ENCODE measurements around the gene EDAR. TPM values are rescaled to one million over a fixed set of nuclear protein-coding genes. Genes with fewer than 3 reads are reported as not detected.

Gene EDAR
- total RNA-seq, 2 donors from 2014 or later, result not detected

DNA sequence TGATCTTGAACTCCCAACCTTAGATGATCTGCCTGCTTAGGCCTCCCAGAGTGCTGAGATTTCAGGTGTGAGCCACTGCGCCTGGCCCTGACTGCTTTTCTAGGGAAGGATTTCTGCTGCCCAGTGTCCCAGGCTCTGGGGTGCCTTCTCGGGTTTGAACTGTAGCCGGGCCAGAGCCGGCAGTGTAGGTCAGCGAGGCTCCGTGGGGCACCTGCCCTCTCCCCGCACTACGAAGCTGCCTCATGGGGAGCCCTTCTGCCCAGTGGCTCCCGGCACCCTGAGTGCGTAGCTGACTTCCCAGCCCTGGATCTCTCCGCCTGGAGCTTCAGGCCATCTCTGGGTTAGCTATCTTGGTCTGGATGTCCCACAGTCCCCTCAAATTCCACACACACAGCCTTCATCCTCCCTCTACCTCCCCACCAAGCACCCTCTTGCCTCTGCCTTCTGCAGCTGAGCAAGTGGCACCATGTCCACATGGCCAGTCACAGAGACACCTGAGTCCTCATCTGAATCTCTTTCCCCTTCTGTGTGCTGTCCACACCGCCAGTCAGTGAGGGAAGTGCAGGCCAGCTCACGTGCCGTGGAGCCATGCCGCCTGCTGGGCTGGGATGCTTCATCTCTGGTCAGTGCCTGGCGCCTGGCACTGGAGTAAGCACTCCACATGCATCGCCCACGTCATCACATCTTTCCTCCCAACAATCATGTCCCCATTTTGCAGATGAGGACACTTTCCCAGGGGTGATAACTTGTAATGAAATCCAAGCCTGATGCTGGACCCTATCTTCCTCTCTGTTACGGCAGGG is 69.2 kb downstream of the EDAR start:
- H3K4me3 ChIP-seq (ENCODE audit: low read length), result no peak overlapping the region
- H3K27ac ChIP-seq (ENCODE audit: low read depth, low read length), result no peak overlapping the region
- no peaks in the 10 kb centered on the region for H3K27me3 Mint-ChIP-seq (ENCODE audit: insufficient read depth)
- no peak overlapping the region for H3K27ac Mint-ChIP-seq
- H3K9ac ChIP-seq (ENCODE audit: extremely low read depth, low read length, poor library complexity, severe bottlenecking), result no peak overlapping the region
- no peaks in the 10 kb centered on the region for H3K27me3 ChIP-seq (ENCODE audit: control insufficient read depth, insufficient read depth, low read length, poor library complexity, severe bottlenecking)
- 94 to 99% methylated on average over 16 to 19 of the region's 19 CpGs for WGBS, 2 experiments (ENCODE audit: insufficient coverage in 1 of 2, insufficient read length in 1 of 2)
- no peaks in the 10 kb centered on the region for H3K36me3 Mint-ChIP-seq (ENCODE audit: low read depth)
- H3K9me3 ChIP-seq (ENCODE audit: control insufficient read depth, low read length), result no peaks in the 10 kb centered on the region
- H3K36me3 ChIP-seq (ENCODE audit: control insufficient read depth, insufficient read depth, low read length), result no peaks in the 10 kb centered on the region
- DNase-seq, result peak; percentile 31
- no peaks in the 10 kb centered on the region for H3K4me1 Mint-ChIP-seq
- H3K4me1 ChIP-seq (ENCODE audit: control insufficient read depth, insufficient read depth, low read length), result no peaks in the 10 kb centered on the region
- H3K4me3 Mint-ChIP-seq, result no peak overlapping the region
- H3K9me3 Mint-ChIP-seq, result no peaks in the 10 kb centered on the region
- TF ChIP-seq, protein P1, sequence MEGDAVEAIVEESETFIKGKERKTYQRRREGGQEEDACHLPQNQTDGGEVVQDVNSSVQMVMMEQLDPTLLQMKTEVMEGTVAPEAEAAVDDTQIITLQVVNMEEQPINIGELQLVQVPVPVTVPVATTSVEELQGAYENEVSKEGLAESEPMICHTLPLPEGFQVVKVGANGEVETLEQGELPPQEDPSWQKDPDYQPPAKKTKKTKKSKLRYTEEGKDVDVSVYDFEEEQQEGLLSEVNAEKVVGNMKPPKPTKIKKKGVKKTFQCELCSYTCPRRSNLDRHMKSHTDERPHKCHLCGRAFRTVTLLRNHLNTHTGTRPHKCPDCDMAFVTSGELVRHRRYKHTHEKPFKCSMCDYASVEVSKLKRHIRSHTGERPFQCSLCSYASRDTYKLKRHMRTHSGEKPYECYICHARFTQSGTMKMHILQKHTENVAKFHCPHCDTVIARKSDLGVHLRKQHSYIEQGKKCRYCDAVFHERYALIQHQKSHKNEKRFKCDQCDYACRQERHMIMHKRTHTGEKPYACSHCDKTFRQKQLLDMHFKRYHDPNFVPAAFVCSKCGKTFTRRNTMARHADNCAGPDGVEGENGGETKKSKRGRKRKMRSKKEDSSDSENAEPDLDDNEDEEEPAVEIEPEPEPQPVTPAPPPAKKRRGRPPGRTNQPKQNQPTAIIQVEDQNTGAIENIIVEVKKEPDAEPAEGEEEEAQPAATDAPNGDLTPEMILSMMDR (conservative IDR thresholded peaks at IDR 0.05), result no peak

GRCh38 chr2:108918941-108919341 is 70.1 kb downstream of the EDAR start:
- DNase-seq, result peak; percentile 33
- H3K4me1 ChIP-seq (ENCODE audit: control insufficient read depth, insufficient read depth, low read length), result no peaks in the 10 kb centered on the region
- H3K4me1 Mint-ChIP-seq, result no peaks in the 10 kb centered on the region
- H3K9me3 ChIP-seq (ENCODE audit: control insufficient read depth, low read length), result no peaks in the 10 kb centered on the region
- H3K9ac ChIP-seq (ENCODE audit: extremely low read depth, low read length, poor library complexity, severe bottlenecking), result no peak overlapping the region
- H3K36me3 Mint-ChIP-seq (ENCODE audit: low read depth), result no peaks in the 10 kb centered on the region
- H3K9me3 Mint-ChIP-seq, result no peaks in the 10 kb centered on the region
- WGBS, 2 experiments (ENCODE audit: insufficient coverage in 1 of 2, insufficient read length in 1 of 2), result 91 to 92% methylated on average over 11 to 14 of the region's 14 CpGs
- no peaks in the 10 kb centered on the region for H3K27me3 ChIP-seq (ENCODE audit: control insufficient read depth, insufficient read depth, low read length, poor library complexity, severe bottlenecking)
- H3K27ac Mint-ChIP-seq, result no peak overlapping the region
- H3K36me3 ChIP-seq (ENCODE audit: control insufficient read depth, insufficient read depth, low read length), result no peaks in the 10 kb centered on the region
- no peak overlapping the region for H3K4me3 Mint-ChIP-seq
- TF ChIP-seq, protein P1 (conservative IDR thresholded peaks at IDR 0.05), result no peak
- no peaks in the 10 kb centered on the region for H3K27me3 Mint-ChIP-seq (ENCODE audit: insufficient read depth)
- H3K27ac ChIP-seq (ENCODE audit: low read depth, low read length), result no peak overlapping the region
- no peak overlapping the region for H3K4me3 ChIP-seq (ENCODE audit: low read length)

DNA sequence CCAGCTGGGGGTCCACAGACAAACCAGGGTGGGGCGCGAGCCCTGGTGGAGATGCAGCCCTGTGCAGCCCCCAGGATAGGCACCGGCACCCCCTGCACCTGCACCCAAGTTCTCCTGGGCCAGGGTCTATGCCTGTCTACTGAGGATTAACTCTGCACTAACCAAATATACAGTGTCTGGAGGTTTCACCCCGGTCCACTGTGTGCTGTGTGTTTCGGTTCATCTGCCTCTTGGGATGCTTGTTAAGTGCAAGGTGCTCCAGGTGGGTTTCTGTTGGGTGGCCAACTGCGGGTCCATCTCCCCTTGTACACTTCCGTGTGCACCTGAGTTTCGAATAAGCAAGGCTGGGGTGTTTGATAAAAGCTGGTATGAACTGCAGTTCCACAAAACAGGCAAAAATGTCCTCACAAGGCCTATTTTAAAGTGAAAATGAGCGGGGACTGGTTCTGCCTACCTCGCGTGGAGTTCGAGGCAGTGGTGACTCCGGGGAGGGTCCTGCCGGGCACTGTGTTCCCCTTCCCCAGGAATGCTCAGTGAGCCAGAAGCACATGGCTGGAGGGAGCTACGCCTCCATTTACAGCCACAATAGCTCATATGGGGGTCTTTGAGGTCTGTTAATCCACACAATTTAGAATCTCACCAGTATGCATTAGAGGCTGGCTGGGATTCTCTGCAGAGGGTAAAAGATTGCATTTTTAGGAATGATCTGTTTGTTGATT is 70.7 kb downstream of the EDAR start:
- Mint-ChIP-seq H3K36me3 (ENCODE audit: low read depth) (no peaks in the 10 kb centered on the region), H3K27me3 (ENCODE audit: insufficient read depth) (no peaks in the 10 kb centered on the region), H3K27ac (no peak overlapping the region), H3K9me3 (no peaks in the 10 kb centered on the region), H3K4me3 (no peak overlapping the region), H3K4me1 (no peaks in the 10 kb centered on the region)
- H3K9ac ChIP-seq (ENCODE audit: extremely low read depth, low read length, poor library complexity, severe bottlenecking), result no peak overlapping the region
- no peaks in the 10 kb centered on the region for H3K9me3 ChIP-seq (ENCODE audit: control insufficient read depth, low read length)
- no peaks in the 10 kb centered on the region for H3K36me3 ChIP-seq (ENCODE audit: control insufficient read depth, insufficient read depth, low read length)
- peak; percentile 13 for DNase-seq
- H3K27ac ChIP-seq (ENCODE audit: low read depth, low read length), result no peak overlapping the region
- no peaks in the 10 kb centered on the region for H3K4me1 ChIP-seq (ENCODE audit: control insufficient read depth, insufficient read depth, low read length)
- H3K4me3 ChIP-seq (ENCODE audit: low read length), result no peak overlapping the region
- TF ChIP-seq, protein P1 (conservative IDR thresholded peaks at IDR 0.05), result no peak
- H3K27me3 ChIP-seq (ENCODE audit: control insufficient read depth, insufficient read depth, low read length, poor library complexity, severe bottlenecking), result no peaks in the 10 kb centered on the region
- WGBS, 2 experiments (ENCODE audit: insufficient coverage in 1 of 2, insufficient read length in 1 of 2), result 88 to 98% methylated on average over 7 to 15 of the region's 15 CpGs
